Loucy (cell line): ENCODE measurements around the gene AGBL3.

Experiments used
- CTCF ChIP-seq: fragments of 200-600 bp; sonication (generic); conservative IDR thresholded peaks from 2 replicates; pipeline ENCODE4 v1.5.1; 2014; ENCODE audit warnings: mild to moderate bottlenecking, antibody characterized with exemption, low read length
- EZH2phosphoT487 ChIP-seq: fragments of 200-600 bp; IDR thresholded peaks from 2 replicates; pipeline ENCODE4 v1.6.1; 2018; ENCODE audit warnings: antibody characterized with exemption, mild to moderate bottlenecking, moderate library complexity, borderline replicate concordance

GRCh38 chr7:135111379-135111778 lies 125.1 kb downstream of the AGBL3 start:
- no peak for TF ChIP-seq CTCF
- no peak for TF ChIP-seq EZH2phosphoT487
